IMR-90 (cell line): Measurements from ENCODE around the gene RAD51B. TPM values are rescaled to one million over a fixed set of nuclear protein-coding genes. Genes with fewer than 3 reads are reported as not detected.

ENCODE experiments used
- ATAC-seq: fragments of 200-7000 bp; cut with Tn5 transposase; 2 replicates; pipeline ENCODE4 v1.9.1; 2020; ENCODE audit warnings: low read depth, mild to moderate bottlenecking, moderate library complexity
- BruUV-seq: library from RNA; stranded (reverse); fragments of 400-500 nt; replicated peaks from 2 replicates; lab custom pipeline; 2021; lab: Mats Ljungman, UMichigan
- CTCF ChIA-PET: fragments of 300-600 bp; formaldehyde crosslinking; extraction: SDS; loops from one replicate; lab custom pipeline; 2021; ENCODE audit warnings: antibody characterized with exemption; lab: Yijun Ruan, JAX
- POLR2A ChIA-PET: fragments of 300-600 bp; sonication (Branson Sonifier 250); formaldehyde crosslinking; loops from one replicate; lab custom pipeline; 2022; ENCODE audit warnings: antibody characterized with exemption; ENCODE audit not compliant: unreplicated experiment; lab: Charles Lee
- DNase-seq: peaks from one replicate; pipeline ENCODE4 v3.0.0; 2013
- H2AFZ ChIP-seq: replicated peaks from 2 replicates; pipeline ENCODE3; 2013; ENCODE audit warnings: low read length, mild to moderate bottlenecking; ENCODE audit not compliant: poor library complexity
- H2AK5ac ChIP-seq: 2 replicates; pipeline ENCODE4 v1.6.1; 2013; ENCODE audit warnings: low read depth, low read length, inconsistent platforms
- H2AK9ac ChIP-seq: replicated peaks from 2 replicates; pipeline ENCODE3; 2013; ENCODE audit warnings: mild to moderate bottlenecking, low read depth, low read length, moderate library complexity; ENCODE audit not compliant: poor library complexity
- H2BK120ac ChIP-seq: 2 replicates; pipeline ENCODE4 v1.6.1; 2013; ENCODE audit warnings: low read depth, low read length, inconsistent platforms
- H2BK15ac ChIP-seq: 3 replicates; pipeline ENCODE4 v1.6.1; 2013; ENCODE audit warnings: low read depth, low read length, inconsistent platforms
- H2BK20ac ChIP-seq: 2 replicates; pipeline ENCODE4 v1.6.1; 2013; ENCODE audit warnings: low read depth, mild to moderate bottlenecking, inconsistent platforms, low read length, moderate library complexity
- H2BK5ac ChIP-seq: 2 replicates; pipeline ENCODE4 v1.6.1; 2013; ENCODE audit warnings: mild to moderate bottlenecking, low read depth, low read length, inconsistent platforms; ENCODE audit not compliant: poor library complexity, severe bottlenecking
- H3K14ac ChIP-seq: replicated peaks from 2 replicates; pipeline ENCODE4 v1.6.1; 2013; ENCODE audit warnings: low read depth, low read length, inconsistent platforms
- H3K18ac ChIP-seq: 2 replicates; pipeline ENCODE4 v1.6.1; 2013; ENCODE audit warnings: low read depth, low read length, control low read depth
- H3K23ac ChIP-seq: 2 replicates; pipeline ENCODE4 v1.6.1; 2013; ENCODE audit warnings: low read depth, low read length, inconsistent platforms
- H3K27ac ChIP-seq: 2 replicates; pipeline ENCODE4 v1.5.1; 2013; ENCODE audit warnings: mild to moderate bottlenecking, control low read depth, low read length; ENCODE audit not compliant: insufficient read depth
- H3K27me3 ChIP-seq: 2 replicates; pipeline ENCODE4 v1.6.1; 2013; ENCODE audit warnings: low read length; ENCODE audit not compliant: control insufficient read depth, insufficient read depth
- H3K36me3 ChIP-seq: 2 replicates; pipeline ENCODE4 v1.6.1; 2013; ENCODE audit warnings: low read length, mixed read lengths; ENCODE audit not compliant: control insufficient read depth, insufficient read depth
- H3K4ac ChIP-seq: 2 replicates; pipeline ENCODE4 v1.6.1; 2013; ENCODE audit warnings: low read depth, low read length, inconsistent platforms
- H3K4me1 ChIP-seq: 2 replicates; pipeline ENCODE4 v1.6.1; 2013; ENCODE audit warnings: low read length, mixed read lengths; ENCODE audit not compliant: control insufficient read depth, insufficient read depth
- H3K4me2 ChIP-seq: 2 replicates; pipeline ENCODE4 v1.6.1; 2013; ENCODE audit warnings: low read depth, mild to moderate bottlenecking, control low read depth, low read length, moderate library complexity
- H3K4me3 ChIP-seq: 2 replicates; pipeline ENCODE4 v1.5.1; 2013; ENCODE audit warnings: low read depth, mild to moderate bottlenecking, control low read depth, low read length, moderate library complexity; ENCODE audit not compliant: insufficient read depth
- H3K56ac ChIP-seq: 2 replicates; pipeline ENCODE4 v1.6.1; 2013; ENCODE audit warnings: low read length, inconsistent platforms; ENCODE audit not compliant: insufficient read depth; ENCODE audit errors: extremely low read depth
- H3K79me1 ChIP-seq, 2 experiments: 2 replicates each; pipeline ENCODE4 v1.6.1; 2013; ENCODE audit warnings: low read length in 2 of 2, inconsistent platforms in 1 of 2, low read depth in 1 of 2
- H3K9ac ChIP-seq: 2 replicates; pipeline ENCODE4 v1.6.1; 2013; ENCODE audit warnings: low read depth, low read length, control low read depth
- H3K9me1 ChIP-seq: 2 replicates; pipeline ENCODE4 v1.6.1; 2013; ENCODE audit warnings: low read length, inconsistent platforms; ENCODE audit not compliant: insufficient read depth
- H3K9me3 ChIP-seq: 2 replicates; pipeline ENCODE4 v1.6.1; 2013; ENCODE audit warnings: low read length; ENCODE audit not compliant: control insufficient read depth, insufficient read depth
- H4K20me1 ChIP-seq: 2 replicates; pipeline ENCODE4 v1.6.1; 2013; ENCODE audit warnings: low read length, inconsistent platforms; ENCODE audit not compliant: insufficient read depth
- H4K5ac ChIP-seq: 2 replicates; pipeline ENCODE4 v1.6.1; 2013; ENCODE audit warnings: mild to moderate bottlenecking, low read depth, low read length, control low read depth
- H4K8ac ChIP-seq, 2 experiments: 2 replicates each; pipeline ENCODE4 v1.6.1; 2013; ENCODE audit warnings: low read depth in 2 of 2, low read length in 2 of 2, control low read depth in 1 of 2, inconsistent platforms in 1 of 2
- H4K91ac ChIP-seq: 2 replicates; pipeline ENCODE4 v1.6.1; 2013; ENCODE audit warnings: low read depth, low read length, inconsistent platforms; ENCODE audit not compliant: insufficient read depth
- BHLHE40 ChIP-seq: fragments of 150-350 bp; IDR thresholded peaks from 2 replicates; pipeline ENCODE4 v1.6.1; 2016; ENCODE audit warnings: mild to moderate bottlenecking, low read depth, low read length
- CEBPB ChIP-seq: IDR thresholded peaks from 2 replicates; pipeline ENCODE4 v1.6.1; 2012; ENCODE audit warnings: low read depth, low read length, improper control_type of control experiment
- CHD1 ChIP-seq: IDR thresholded peaks from 2 replicates; pipeline ENCODE4 v1.6.1; 2012; ENCODE audit warnings: low read depth, low read length, improper control_type of control experiment
- CTCF ChIP-seq: conservative IDR thresholded peaks from 2 replicates; pipeline ENCODE4 v1.5.1; 2012; ENCODE audit warnings: mild to moderate bottlenecking, low read depth, low read length, improper control_type of control experiment
- ELK1 ChIP-seq: fragments of 150-350 bp; IDR thresholded peaks from 2 replicates; pipeline ENCODE4 v1.6.1; 2016; ENCODE audit warnings: low read depth, mild to moderate bottlenecking, low read length, moderate library complexity, borderline replicate concordance
- FOS ChIP-seq: fragments of 150-350 bp; IDR thresholded peaks from 2 replicates; pipeline ENCODE4 v1.6.1; 2016; ENCODE audit warnings: low read depth, low read length
- MAFK ChIP-seq: IDR thresholded peaks from 2 replicates; pipeline ENCODE4 v1.6.1; 2012; ENCODE audit warnings: low read depth, low read length, improper control_type of control experiment
- MAZ ChIP-seq: IDR thresholded peaks from 2 replicates; pipeline ENCODE4 v1.6.1; 2012; ENCODE audit warnings: low read depth, mild to moderate bottlenecking, low read length, improper control_type of control experiment, moderate library complexity, borderline replicate concordance
- MXI1 ChIP-seq: IDR thresholded peaks from 2 replicates; pipeline ENCODE4 v1.6.1; 2012; ENCODE audit warnings: low read depth, mild to moderate bottlenecking, low read length, moderate library complexity, borderline replicate concordance
- NFE2L2 ChIP-seq: fragments of 150-350 bp; IDR thresholded peaks from 2 replicates; pipeline ENCODE4 v1.6.1; 2016; ENCODE audit warnings: low read depth, mild to moderate bottlenecking, low read length
- POLR2A ChIP-seq: IDR thresholded peaks from 2 replicates; pipeline ENCODE4 v1.6.1; 2012; ENCODE audit warnings: mild to moderate bottlenecking, low read depth, low read length
- RAD21 ChIP-seq: IDR thresholded peaks from 2 replicates; pipeline ENCODE4 v1.6.1; 2012; ENCODE audit warnings: low read length, improper control_type of control experiment
- RCOR1 ChIP-seq: IDR thresholded peaks from 2 replicates; pipeline ENCODE4 v1.6.1; 2012; ENCODE audit warnings: mild to moderate bottlenecking, low read length, improper control_type of control experiment; ENCODE audit not compliant: insufficient replicate concordance
- RFX5 ChIP-seq: IDR thresholded peaks from 2 replicates; pipeline ENCODE4 v1.8.0; 2012; ENCODE audit warnings: low read depth, mild to moderate bottlenecking, low read length, moderate library complexity
- SMC3 ChIP-seq: fragments of 150-350 bp; IDR thresholded peaks from 2 replicates; pipeline ENCODE4 v1.6.1; 2016; ENCODE audit warnings: low read depth, mild to moderate bottlenecking, antibody characterized with exemption, low read length, moderate library complexity
- USF2 ChIP-seq: fragments of 150-350 bp; IDR thresholded peaks from 2 replicates; pipeline ENCODE4 v1.6.1; 2017; ENCODE audit warnings: mild to moderate bottlenecking, antibody characterized with exemption, low read length, low read depth
- WGBS, 2 experiments: methylation state at CpG; one replicate each; pipeline versions ENCODE4 v1.1.5 to v1.1.7; 2013; ENCODE audit warnings: missing lambda C conversion rate in 2 of 2; ENCODE audit not compliant: insufficient read length in 1 of 2; ENCODE audit errors: extremely low coverage in 2 of 2; 5-methylcytosine and 5-hydroxymethylcytosine counted together
- dilution Hi-C: fragments of 300-500 bp; cut with HindIII; formaldehyde crosslinking; loops from one replicate; pipeline ENCODE4 v1.14.3; 2018; ENCODE audit warnings: low sequenced_read_pairs; ENCODE audit not compliant: unreplicated experiment
- in situ Hi-C: fragments of 300-500 bp; cut with MboI; formaldehyde crosslinking; loops from 3 replicates; pipeline ENCODE4 v1.14.3; 2019; ENCODE audit warnings: low sequenced_read_pairs, inconsistent platforms, mixed read lengths
- intact Hi-C: fragments of 100-400 bp; cut with micrococcal nuclease; formaldehyde crosslinking; loops from 2 replicates; pipeline ENCODE4 v1.10.0; 2022
- polyA plus RNA-seq, 3 experiments: library from polyadenylated mRNA; depleted of rRNA; stranded (reverse); fragments of >200 nt; gene quantifications; 2 replicates each; pipeline ENCODE4 v1.2.3, GENCODE V29; 2012; ENCODE audit warnings: low replicate concordance in 1 of 3
- total RNA-seq: library from RNA; depleted of rRNA; stranded (reverse); fragments of >200 nt; gene quantifications from 2 replicates; pipeline ENCODE4 v1.2.3, GENCODE V29; 2012

RAD51B gene
- total and polyA plus RNA-seq, 2 of the 4 experiments (the other 2 are of a cell fraction): 5.1 to 18.8 TPM

- no peak overlapping the region for H3K4me3 ChIP-seq
- ChIA-PET CTCF (no interaction called here), POLR2A (interaction anchor here (0.7 kb wide), 1 partner anchor 11 kb away, joined by 6 read pairs; no protein-coding TSS in a partner anchor)
- no peak overlapping the region for H2AFZ ChIP-seq
- H3K9me3 ChIP-seq: no peaks in the 10 kb centered on the region
- no peak overlapping the region for H4K91ac ChIP-seq
- no TSS peak for BruUV-seq
- TF ChIP-seq ELK1 (no peak), CHD1 (no peak), CTCF (no peak), NFE2L2 (no peak), MAFK (no peak), RAD21 (no peak), BHLHE40 (no peak), POLR2A (no peak), RFX5 (no peak), MXI1 (no peak), MAZ (no peak), CEBPB (no peak), SMC3 (no peak), USF2 (no peak), RCOR1 (no peak), FOS (no peak)
- no peak overlapping the region for H4K8ac ChIP-seq
- ATAC-seq (no peak), DNase-seq (no peak)
- H3K14ac ChIP-seq: no peak overlapping the region; the same call in 1 of the 2 replicates
- H3K27me3 ChIP-seq: no peaks in the 10 kb centered on the region
- H3K18ac ChIP-seq: no peak overlapping the region
- H2BK20ac ChIP-seq: no peak overlapping the region
- no peak overlapping the region for H2AK9ac ChIP-seq
- H3K23ac ChIP-seq: no peak overlapping the region
- dilution Hi-C loops: no loop called here
- H2BK15ac ChIP-seq: no peak overlapping the region
- H3K56ac ChIP-seq: no peak overlapping the region
- no peak overlapping the region for H2BK5ac ChIP-seq
- H2BK120ac ChIP-seq: no peak overlapping the region
- no peak overlapping the region for H3K4me2 ChIP-seq
- WGBS, 2 experiments: no CpG with 5 or more reads among the region's 2 CpGs
- H3K4ac ChIP-seq: no peak overlapping the region
- no peaks in the 10 kb centered on the region for H3K9me1 ChIP-seq
- H3K36me3 ChIP-seq: no peaks in the 10 kb centered on the region
- no peaks in the 10 kb centered on the region for H3K79me1 ChIP-seq
- peaks cover 2% of the 10 kb centered on the region; the same call in 1 of the 2 replicates for H3K4me1 ChIP-seq
- intact Hi-C loops: no loop called here
- no peak overlapping the region for H3K9ac ChIP-seq
- no peaks in the 10 kb centered on the region for H4K20me1 ChIP-seq
- H2AK5ac ChIP-seq: no peak overlapping the region
- H3K27ac ChIP-seq: no peak overlapping the region
- in situ Hi-C loops: no loop called here
- no peak overlapping the region for H4K5ac ChIP-seq
Observed at GRCh38 chr14:68331426-68331825, 511.8 kb downstream of the RAD51B start.
